Small intestine (tissue), 7 donors: Measurements from ENCODE around the gene MET. TPM values are rescaled to one million over a fixed set of nuclear protein-coding genes. Genes with fewer than 3 reads are reported as not detected.
"Not testable (repeated sequence)": the region's sequence is repeated elsewhere in the genome, so short reads cannot be mapped to it uniquely, and the experiment has no call there.

ENCODE experiments used
- DNase-seq, 2 donors: peaks; one replicate each; pipeline versions ENCODE4 v3.0.0 to v3.0.0-alpha.2; 2013
- FAIRE-seq: peaks from 2 replicates; lab custom pipeline; 2012; peaks lifted over from hg19 to GRCh38; lab: Jason Lieb, UNC
- H3K27ac ChIP-seq, 3 donors: one replicate each; pipeline ENCODE4 v1.5.1; 2013; ENCODE audit warnings: low read length in 2 of 3, mild to moderate bottlenecking in 2 of 3, control low read depth in 1 of 3, inconsistent platforms in 1 of 3, low read depth in 1 of 3, moderate library complexity in 1 of 3
- H3K27me3 ChIP-seq, 3 donors: one replicate each; pipeline ENCODE4 v1.6.1; 2013; ENCODE audit warnings: low read length in 3 of 3, inconsistent platforms in 1 of 3; ENCODE audit not compliant: control insufficient read depth in 3 of 3, insufficient read depth in 3 of 3
- H3K36me3 ChIP-seq, 3 donors: one replicate each; pipeline ENCODE4 v1.6.1; 2013; ENCODE audit warnings: low read length in 3 of 3, inconsistent platforms in 1 of 3, low read depth in 1 of 3, mild to moderate bottlenecking in 1 of 3, moderate library complexity in 1 of 3; ENCODE audit not compliant: control insufficient read depth in 3 of 3, insufficient read depth in 2 of 3
- H3K4me1 ChIP-seq, 3 donors: one replicate each; pipeline ENCODE4 v1.6.1; 2013; ENCODE audit warnings: low read length in 2 of 3, inconsistent platforms in 1 of 3, low read depth in 1 of 3, mild to moderate bottlenecking in 1 of 3, moderate library complexity in 1 of 3; ENCODE audit not compliant: control insufficient read depth in 3 of 3, insufficient read depth in 2 of 3
- H3K4me3 ChIP-seq, 3 donors: one replicate each; pipeline ENCODE4 v1.5.1; 2013; ENCODE audit warnings: low read length in 3 of 3, control low read depth in 1 of 3, inconsistent platforms in 1 of 3, low read depth in 1 of 3, mild to moderate bottlenecking in 1 of 3, moderate library complexity in 1 of 3
- H3K9me3 ChIP-seq, 2 donors: one replicate each; pipeline ENCODE4 v1.6.1; 2013; ENCODE audit warnings: low read depth in 1 of 2, low read length in 1 of 2; ENCODE audit not compliant: control insufficient read depth in 2 of 2, insufficient read depth in 1 of 2
- WGBS, 3 donors: extraction: QIAGEN DNeasy Blood & Tissue Kit; methylation state at CpG; one replicate each; pipeline ENCODE4 v1.1.7; 2013; 5-methylcytosine and 5-hydroxymethylcytosine counted together
- polyA plus RNA-seq, 4 donors: library from polyadenylated mRNA; stranded (reverse) in 3 of 4; unstranded in 1 of 4; fragments of 200-250 nt in 3 of 4; fragments of 120-200 nt in 1 of 4; gene quantifications; one replicate each; pipeline versions ENCODE4 v1.2.1 to v1.2.3, GENCODE V29; 2013
- donor health status: healthy with polysubstance abuse.
- donor health status: control.
- donor health status: control.
- donor health status: Bipolar disorder and iron deficiency.
- donor health status: healthy.

Gene MET
- polyA plus RNA-seq, 4 donors = 2.7 to 13.4 (median 8.2) TPM

- 84 to 96% (median 94%) methylated on average over 1 of the region's 1 CpG for WGBS, 3 donors
- H3K36me3 ChIP-seq = no peaks in the 10 kb centered on the region
- FAIRE-seq = no peak
These were observed 21.6 kb upstream of the MET start for GRCh38 chr7:116650436-116650835.

GRCh38 chr7:116652793-116653192 is 19.2 kb upstream of the MET start:
- Histone ChIP-seq H3K9me3 (no peaks in the 10 kb centered on the region), H3K36me3 (no peaks in the 10 kb centered on the region), H3K4me3 (no peak overlapping the region), H3K4me1 (no peaks in the 10 kb centered on the region), H3K27ac (no peak overlapping the region), H3K27me3 (no peaks in the 10 kb centered on the region)
- 85 to 90% (median 90%) methylated on average over 3 of the region's 3 CpGs for WGBS, 3 donors
- DNase-seq = no peak
- no peak for FAIRE-seq

More at GRCh38 chr7:116650436-116650835, 21.6 kb upstream of the MET start:
- DNase-seq = no peak
- Histone ChIP-seq H3K9me3 (no peaks in the 10 kb centered on the region), H3K27ac (no peak overlapping the region), H3K4me1 (no peaks in the 10 kb centered on the region), H3K4me3 (no peak overlapping the region), H3K27me3 (no peaks in the 10 kb centered on the region)

GRCh38 chr7:116653204-116653603 is 18.8 kb upstream of the MET start:
- Histone ChIP-seq H3K27ac (no peak overlapping the region), H3K9me3 (no peaks in the 10 kb centered on the region), H3K4me3 (no peak overlapping the region), H3K4me1 (no peaks in the 10 kb centered on the region), H3K36me3 (no peaks in the 10 kb centered on the region), H3K27me3 (no peaks in the 10 kb centered on the region)
- no peak for FAIRE-seq
- DNase-seq = no peak
- 42 to 55% (median 45%) methylated on average over 3 of the region's 3 CpGs for WGBS, 3 donors

GRCh38 chr7:116653646-116654045 is 18.4 kb upstream of the MET start:
- WGBS, 3 donors = 67 to 78% (median 69%) methylated on average over 2 of the region's 2 CpGs
- FAIRE-seq = no peak
- Histone ChIP-seq H3K27me3 (no peaks in the 10 kb centered on the region), H3K4me1 (no peaks in the 10 kb centered on the region), H3K4me3 (no peak overlapping the region), H3K36me3 (no peaks in the 10 kb centered on the region), H3K27ac (no peak overlapping the region), H3K9me3 (no peaks in the 10 kb centered on the region)
- no peak for DNase-seq

- not testable (repeated sequence) for H3K9me3 ChIP-seq, H3K4me1 ChIP-seq, H3K27me3 ChIP-seq, DNase-seq, H3K4me3 ChIP-seq, H3K36me3 ChIP-seq, FAIRE-seq, H3K27ac ChIP-seq
These were observed 12.7 kb upstream of the MET start for GRCh38 chr7:116659248-116659647.

GRCh38 chr7:116661865-116662264 is 10.1 kb upstream of the MET start:
- Histone ChIP-seq H3K4me3 (no peak overlapping the region), H3K4me1 (no peaks in the 10 kb centered on the region), H3K9me3 (no peaks in the 10 kb centered on the region), H3K27me3 (no peaks in the 10 kb centered on the region), H3K27ac (no peak overlapping the region), H3K36me3 (no peaks in the 10 kb centered on the region)
- DNase-seq (no peak), FAIRE-seq (no peak)

GRCh38 chr7:116663744-116664143 is 8.3 kb upstream of the MET start:
- Histone ChIP-seq H3K36me3 (no peaks in the 10 kb centered on the region), H3K4me3 (no peak overlapping the region), H3K9me3 (no peaks in the 10 kb centered on the region), H3K27ac (no peak overlapping the region), H3K27me3 (no peaks in the 10 kb centered on the region), H3K4me1 (no peaks in the 10 kb centered on the region)
- DNase-seq (peak in 1 of 2 donors; percentile 10), FAIRE-seq (no peak)
- WGBS, 3 donors = 62 to 84% (median 68%) methylated on average over 4 of the region's 4 CpGs

GRCh38 chr7:116665332-116665996 is 6.5 kb upstream of the MET start:
- Histone ChIP-seq H3K4me3 (no peak overlapping the region), H3K27me3 (no peaks in the 10 kb centered on the region), H3K9me3 (peaks cover 0 to 5% of the 10 kb centered on the region in 2 donors), H3K27ac (no peak overlapping the region), H3K36me3 (no peaks in the 10 kb centered on the region), H3K4me1 (no peaks in the 10 kb centered on the region)
- WGBS, 3 donors = 35 to 42% (median 38%) methylated on average over 2 of the region's 2 CpGs
- FAIRE-seq = no peak
- DNase-seq = no peak

GRCh38 chr7:116669769-116670168 is 2.2 kb upstream of the MET start:
- Histone ChIP-seq H3K4me3 (no peak overlapping the region), H3K9me3 (peaks cover 0 to 5% of the 10 kb centered on the region in 2 donors), H3K27ac (no peak overlapping the region), H3K36me3 (no peaks in the 10 kb centered on the region), H3K4me1 (peaks cover 0 to 11% (median 3%) of the 10 kb centered on the region in 3 donors), H3K27me3 (peaks cover 0 to 3% (median 0%) of the 10 kb centered on the region in 3 donors)
- 60 to 73% (median 62%) methylated on average over 1 of the region's 1 CpG for WGBS, 3 donors
- no peak for DNase-seq
- no peak for FAIRE-seq
